BLaER1 (cell line): ENCODE data around the gene SHD.
A peak's percentile ranks its signal among the peaks of the same experiment; 100 is the strongest.
"Not testable (repeated sequence)": the region's sequence is repeated elsewhere in the genome, so short reads cannot be mapped to it uniquely, and the experiment has no call there.

Experiments
- H3K27ac ChIP-seq: shearing (Covaris generic); formaldehyde crosslinking; 2 replicates; pipeline ENCODE4 v1.8.1; 2022
- H3K27me3 ChIP-seq: shearing (Covaris generic); formaldehyde crosslinking; 2 replicates; pipeline ENCODE4 v1.8.1; 2022
- H3K36me3 ChIP-seq: shearing (Covaris generic); formaldehyde crosslinking; 2 replicates; pipeline ENCODE4 v1.8.1; 2022
- H3K4me1 ChIP-seq: shearing (Covaris generic); formaldehyde crosslinking; 2 replicates; pipeline ENCODE4 v1.8.1; 2022
- H3K4me2 ChIP-seq: shearing (Covaris generic); formaldehyde crosslinking; 2 replicates; pipeline ENCODE4 v1.8.1; 2022
- H3K4me3 ChIP-seq: shearing (Covaris generic); formaldehyde crosslinking; 2 replicates; pipeline ENCODE4 v1.8.1; 2022
- H3K9ac ChIP-seq: shearing (Covaris generic); formaldehyde crosslinking; 2 replicates; pipeline ENCODE4 v1.8.1; 2022
- H3K9me3 ChIP-seq: shearing (Covaris generic); formaldehyde crosslinking; 2 replicates; pipeline ENCODE4 v1.8.1; 2022
- H4K20me1 ChIP-seq: shearing (Covaris generic); formaldehyde crosslinking; 2 replicates; pipeline ENCODE4 v1.8.1; 2022
- Cebpa-rat ChIP-seq: shearing (Covaris generic); IDR thresholded peaks from 2 replicates; pipeline ENCODE4 v1.8.1; 2022

Gene SHD

GRCh38 chr19:4267101-4267900 is 11.8 kb upstream of the SHD start:
- Histone ChIP-seq H3K4me2 (peak overlapping the region; percentile 33; the same call in 1 of the 2 replicates), H3K4me1 (peaks cover 39% of the 10 kb centered on the region), H3K9me3 (no peaks in the 10 kb centered on the region), H3K36me3 (peaks cover 85% of the 10 kb centered on the region), H3K9ac (no peak overlapping the region), H4K20me1 (peaks cover 9% of the 10 kb centered on the region), H3K4me3 (no peak overlapping the region), H3K27me3 (no peaks in the 10 kb centered on the region), H3K27ac (no peak overlapping the region)
- no peak for TF ChIP-seq Cebpa-rat

GRCh38 chr19:4267901-4268815 is 10.9 kb upstream of the SHD start:
- no peak overlapping the region for H3K9ac ChIP-seq
- no peaks in the 10 kb centered on the region for H3K9me3 ChIP-seq
- peaks cover 38% of the 10 kb centered on the region for H3K4me1 ChIP-seq
- no peak for TF ChIP-seq Cebpa-rat
- peaks cover 77% of the 10 kb centered on the region for H3K36me3 ChIP-seq
- no peak overlapping the region for H3K4me3 ChIP-seq
- H3K4me2 ChIP-seq, result no peak overlapping the region
- H3K27ac ChIP-seq, result no peak overlapping the region
- H4K20me1 ChIP-seq, result peaks cover 9% of the 10 kb centered on the region
- no peaks in the 10 kb centered on the region for H3K27me3 ChIP-seq

GRCh38 chr19:4268816-4269430 is 10.1 kb upstream of the SHD start:
- Histone ChIP-seq H3K36me3 (peaks cover 69% of the 10 kb centered on the region), H3K9ac (no peak overlapping the region), H3K4me3 (no peak overlapping the region), H3K27ac (no peak overlapping the region), H3K4me1 (peaks cover 30% of the 10 kb centered on the region), H4K20me1 (peaks cover 9% of the 10 kb centered on the region), H3K9me3 (no peaks in the 10 kb centered on the region), H3K4me2 (no peak overlapping the region), H3K27me3 (no peaks in the 10 kb centered on the region)
- TF ChIP-seq Cebpa-rat, result no peak

GRCh38 chr19:4272894-4273293 is 6.2 kb upstream of the SHD start:
- Histone ChIP-seq H3K27ac (no peak overlapping the region), H3K27me3 (peaks cover 12% of the 10 kb centered on the region), H3K9ac (no peak overlapping the region), H4K20me1 (no peaks in the 10 kb centered on the region), H3K9me3 (no peaks in the 10 kb centered on the region), H3K36me3 (peaks cover 42% of the 10 kb centered on the region), H3K4me3 (no peak overlapping the region), H3K4me2 (no peak overlapping the region), H3K4me1 (peaks cover 10% of the 10 kb centered on the region)
- no peak for TF ChIP-seq Cebpa-rat

GRCh38 chr19:4274321-4274686 is 4.8 kb upstream of the SHD start:
- not testable (repeated sequence) for H4K20me1 ChIP-seq, H3K4me2 ChIP-seq, H3K4me3 ChIP-seq, H3K9me3 ChIP-seq, H3K27ac ChIP-seq, H3K9ac ChIP-seq
- H3K27me3 ChIP-seq, result peaks cover 26% of the 10 kb centered on the region
- peaks cover 28% of the 10 kb centered on the region for H3K36me3 ChIP-seq
- peaks cover 21% of the 10 kb centered on the region for H3K4me1 ChIP-seq

- Histone ChIP-seq H3K36me3 (no peaks in the 10 kb centered on the region), H3K27me3 (peaks cover 55% of the 10 kb centered on the region), H3K27ac (no peak overlapping the region), H3K4me1 (peaks cover 29% of the 10 kb centered on the region), H3K9me3 (no peaks in the 10 kb centered on the region), H3K4me2 (no peak overlapping the region), H3K9ac (no peak overlapping the region), H4K20me1 (peaks cover 9% of the 10 kb centered on the region; the same call in 1 of the 2 replicates), H3K4me3 (no peak overlapping the region)
- no peak for TF ChIP-seq Cebpa-rat
These were observed 1.8 kb upstream of the SHD start for GRCh38 chr19:4277191-4277696.

- H3K27me3 ChIP-seq, result peaks cover 63% of the 10 kb centered on the region
- H3K9me3 ChIP-seq, result no peaks in the 10 kb centered on the region
- no peak overlapping the region for H3K4me3 ChIP-seq
- TF ChIP-seq Cebpa-rat, result no peak
- peaks cover 9% of the 10 kb centered on the region; the same call in 1 of the 2 replicates for H4K20me1 ChIP-seq
- no peaks in the 10 kb centered on the region for H3K36me3 ChIP-seq
- no peak overlapping the region for H3K27ac ChIP-seq
- H3K9ac ChIP-seq, result no peak overlapping the region
- peak overlapping the region; percentile 87 for H3K4me2 ChIP-seq
- H3K4me1 ChIP-seq, result peaks cover 29% of the 10 kb centered on the region
These were observed 1.1 kb upstream of the SHD start for GRCh38 chr19:4278010-4278409.

GRCh38 chr19:4279267-4279529 is 132 bp downstream of the SHD start:
- H3K27me3 ChIP-seq, result peaks cover 64% of the 10 kb centered on the region
- H3K9ac ChIP-seq, result no peak overlapping the region
- peaks cover 9% of the 10 kb centered on the region; the same call in 1 of the 2 replicates for H4K20me1 ChIP-seq
- H3K4me3 ChIP-seq, result peak overlapping the region; percentile 62
- no peaks in the 10 kb centered on the region for H3K9me3 ChIP-seq
- H3K4me2 ChIP-seq, result peak overlapping the region; percentile 87
- peaks cover 29% of the 10 kb centered on the region for H3K4me1 ChIP-seq
- no peaks in the 10 kb centered on the region for H3K36me3 ChIP-seq
- H3K27ac ChIP-seq, result no peak overlapping the region
- TF ChIP-seq Cebpa-rat, result no peak

GRCh38 chr19:4279530-4280422 is 710 bp downstream of the SHD start:
- no peaks in the 10 kb centered on the region for H3K9me3 ChIP-seq
- peaks cover 29% of the 10 kb centered on the region for H3K4me1 ChIP-seq
- H3K27me3 ChIP-seq, result peaks cover 64% of the 10 kb centered on the region
- H4K20me1 ChIP-seq, result peaks cover 9% of the 10 kb centered on the region; the same call in 1 of the 2 replicates
- peak overlapping the region; percentile 62 for H3K4me3 ChIP-seq
- H3K9ac ChIP-seq, result no peak overlapping the region
- peak overlapping the region; percentile 87 for H3K4me2 ChIP-seq
- no peaks in the 10 kb centered on the region for H3K36me3 ChIP-seq
- no peak overlapping the region for H3K27ac ChIP-seq
- TF ChIP-seq Cebpa-rat, result no peak
